ENCODE measurements around the gene NUDT1.

The NUDT1 gene

GRCh38 chr7:2271273-2272026, 29.4 kb downstream of the NUDT1 start:
- DNase-seq = no peak

- DNase-seq = no peak
Observed at GRCh38 chr7:2272031-2272430, 30.0 kb downstream of the NUDT1 start.

GRCh38 chr7:2273866-2274265, 31.8 kb downstream of the NUDT1 start:
- no peak for DNase-seq

- no peak for DNase-seq
Observed at GRCh38 chr7:2274666-2275065, 32.6 kb downstream of the NUDT1 start.

GRCh38 chr7:2275101-2275500, 33.1 kb downstream of the NUDT1 start:
- DNase-seq = no peak

GRCh38 chr7:2276107-2276506, 34.1 kb downstream of the NUDT1 start:
- no peak for DNase-seq

GRCh38 chr7:2278026-2278425, 36.0 kb downstream of the NUDT1 start:
- DNase-seq = no peak

GRCh38 chr7:2279896-2280295, 37.9 kb downstream of the NUDT1 start:
- DNase-seq = no peak

GRCh38 chr7:2280424-2280823, 38.4 kb downstream of the NUDT1 start:
- DNase-seq = no peak

GRCh38 chr7:2281541-2281940, 39.5 kb downstream of the NUDT1 start:
- no peak for DNase-seq

- DNase-seq = no peak
Observed at GRCh38 chr7:2282185-2282751, 40.2 kb downstream of the NUDT1 start.

GRCh38 chr7:2283074-2283473, 41.0 kb downstream of the NUDT1 start:
- no peak for DNase-seq

- DNase-seq = no peak
Observed at GRCh38 chr7:2287745-2288144, 45.7 kb downstream of the NUDT1 start.

- no peak for DNase-seq
Observed at GRCh38 chr7:2288503-2288902, 46.5 kb downstream of the NUDT1 start.

GRCh38 chr7:2289111-2289586, 47.1 kb downstream of the NUDT1 start:
- no peak for DNase-seq

GRCh38 chr7:2289621-2290020, 47.6 kb downstream of the NUDT1 start:
- DNase-seq = no peak

GRCh38 chr7:2290877-2291276, 48.9 kb downstream of the NUDT1 start:
- DNase-seq = no peak

- no peak for DNase-seq
Observed at GRCh38 chr7:2295936-2296620, 54.1 kb downstream of the NUDT1 start.

GRCh38 chr7:2296832-2297231, 54.8 kb downstream of the NUDT1 start:
- no peak for DNase-seq

GRCh38 chr7:2299131-2299829, 57.3 kb downstream of the NUDT1 start:
- no peak for DNase-seq

GRCh38 chr7:2299870-2300512, 58.0 kb downstream of the NUDT1 start:
- peak; percentile 35 for DNase-seq
